GM19239 (cell line): Measurements from ENCODE around the gene ATXN2.
A peak's percentile ranks its signal among the peaks of the same experiment; 100 is the strongest.
"Not testable (repeated sequence)": the region's sequence is repeated elsewhere in the genome, so short reads cannot be mapped to it uniquely, and the experiment has no call there.

Experiments used
- DNase-seq: peaks from one replicate; pipeline ENCODE4 v3.0.0; 2011; ENCODE audit warnings: low spot score; ENCODE audit not compliant: insufficient read length
- FAIRE-seq: peaks from 2 replicates; lab custom pipeline; 2011; peaks lifted over from hg19 to GRCh38; lab: Jason Lieb, UNC

ATXN2 gene

GRCh38 chr12:111409403-111409779 lies 189.7 kb downstream of the ATXN2 start:
- FAIRE-seq = no peak

GRCh38 chr12:111408686-111409402 lies 190.3 kb downstream of the ATXN2 start:
- FAIRE-seq (no peak), DNase-seq (no peak)

More at GRCh38 chr12:111409403-111409779, 189.7 kb downstream of the ATXN2 start:
- DNase-seq = no peak

GRCh38 chr12:111408116-111408440 lies 191.0 kb downstream of the ATXN2 start:
- FAIRE-seq = no peak
- no peak for DNase-seq

DNA sequence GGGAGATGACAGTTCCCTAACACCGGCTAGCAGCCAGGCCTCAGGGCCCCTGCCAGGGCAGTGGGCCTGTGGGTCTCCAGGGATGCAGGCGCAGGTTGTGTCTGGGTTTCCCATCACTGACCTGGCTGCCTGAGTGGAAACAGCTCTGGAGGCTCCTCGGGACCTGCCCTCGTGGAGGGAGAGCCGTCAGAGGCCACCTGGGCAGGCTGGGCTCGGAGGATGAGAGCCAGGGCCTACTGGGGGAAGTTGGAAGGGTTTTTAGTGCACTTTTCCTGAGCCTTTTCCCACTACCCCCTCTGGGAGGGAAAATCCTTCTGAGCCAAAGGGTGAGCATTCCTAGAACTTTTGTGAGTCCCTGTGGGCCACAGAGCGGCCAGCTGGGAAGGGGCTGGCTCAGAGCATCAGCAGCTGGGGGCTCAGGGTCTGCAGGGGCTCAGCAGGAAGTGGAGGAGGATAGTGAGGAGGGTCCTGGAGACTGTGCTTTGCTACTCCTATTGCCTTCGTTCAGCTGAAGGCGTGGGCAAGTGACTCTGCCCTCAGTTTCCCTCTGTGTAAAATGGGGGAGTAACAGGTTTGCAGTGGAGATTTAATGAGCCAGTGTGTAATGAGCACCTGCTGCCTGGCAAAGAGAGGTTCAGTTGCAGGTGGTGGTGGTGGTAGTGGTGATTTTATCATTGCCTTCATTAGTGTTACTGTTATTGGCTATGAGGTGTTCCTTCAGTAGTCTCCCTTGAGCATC lies 191.6 kb downstream of the ATXN2 start:
- DNase-seq = no peak

GRCh38 chr12:111406474-111407376 lies 192.4 kb downstream of the ATXN2 start:
- DNase-seq (no peak), FAIRE-seq (peak; percentile 45)

More for the DNA sequence above, 191.6 kb downstream of the ATXN2 start:
- no peak for FAIRE-seq

GRCh38 chr12:111405859-111406473 lies 193.1 kb downstream of the ATXN2 start, which contains the start of gene SH2B3:
Gene SH2B3 (plus strand): TSS chr12:111405923. CDS start chr12:111418146, 12,223 bp downstream.
- no peak for DNase-seq
- no peak for FAIRE-seq

DNA sequence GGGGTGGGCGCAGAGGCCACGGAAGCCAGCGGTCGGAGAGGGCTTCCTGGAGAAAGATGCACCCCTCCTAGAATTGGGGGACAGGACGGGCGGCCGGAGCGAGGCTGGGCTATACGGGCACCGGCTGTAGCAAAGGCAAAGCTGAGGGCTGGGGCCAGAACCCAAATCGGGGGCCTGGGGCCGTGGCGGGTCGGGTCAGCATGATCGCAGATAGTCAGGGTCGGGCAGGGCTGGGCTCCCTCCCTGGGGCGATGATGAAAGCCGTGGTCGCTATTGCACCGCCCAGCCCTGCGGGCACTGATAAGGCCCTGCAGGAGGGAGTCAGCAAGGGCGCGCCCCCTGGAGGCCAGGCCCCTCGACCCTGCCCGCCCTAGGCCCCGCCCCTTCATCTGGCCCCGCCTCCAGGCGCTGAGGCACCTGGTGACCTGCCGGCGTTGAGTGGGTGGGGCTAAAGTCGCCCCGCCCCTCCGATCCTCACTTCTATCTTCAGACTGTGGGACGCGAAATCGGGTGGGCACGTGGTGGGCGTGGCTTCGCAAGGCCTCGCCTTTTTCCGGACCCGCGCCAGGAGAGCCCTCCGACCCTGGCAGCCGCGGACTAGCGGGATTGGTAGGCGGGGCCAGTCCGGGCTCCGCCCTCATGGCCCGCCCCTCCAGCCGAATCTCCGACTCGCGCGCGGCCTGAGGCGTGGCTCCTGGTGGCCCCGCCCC lies 193.8 kb downstream of the ATXN2 start:
- FAIRE-seq = peak; percentile 88
- peak; percentile 82 for DNase-seq

DNA sequence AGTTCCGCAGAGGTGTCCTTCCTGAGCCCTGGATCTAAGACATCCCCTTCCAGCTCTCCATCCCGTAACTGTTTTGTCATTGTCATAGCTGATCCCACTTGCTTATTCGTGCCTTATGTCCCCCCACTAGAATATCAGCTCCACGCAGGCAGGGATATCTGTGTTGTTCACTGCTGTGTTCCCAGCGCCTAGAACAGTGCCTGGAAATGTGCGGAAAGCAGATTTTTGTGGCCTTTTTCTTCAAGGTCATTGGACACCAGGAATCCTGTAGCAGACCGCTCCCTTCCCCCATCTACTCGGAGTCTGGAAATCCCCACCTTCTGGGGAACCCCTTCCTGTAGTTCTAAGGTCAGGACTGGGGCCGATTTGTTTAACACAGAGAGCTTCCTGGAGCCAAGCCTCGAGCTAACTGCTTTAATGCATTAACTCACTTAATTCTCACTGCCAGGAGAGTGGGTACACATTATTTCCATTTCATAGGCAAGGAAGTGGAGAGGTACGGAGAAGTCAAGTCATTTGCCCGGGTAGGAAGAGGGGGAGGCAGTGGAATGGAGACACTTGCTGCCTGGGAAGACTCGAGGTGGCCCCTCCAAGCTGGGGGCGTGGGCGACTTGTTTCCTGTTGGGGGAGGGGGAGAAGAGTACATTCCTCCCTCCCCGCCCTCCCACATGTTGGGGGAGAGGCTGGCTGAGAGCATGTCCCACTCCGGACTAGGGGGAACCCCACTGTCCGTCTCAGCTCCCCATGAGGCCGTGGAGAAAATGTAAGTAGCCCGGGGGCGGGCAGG lies 194.6 kb downstream of the ATXN2 start:
- DNase-seq (no peak), FAIRE-seq (peak; percentile 83)

DNA sequence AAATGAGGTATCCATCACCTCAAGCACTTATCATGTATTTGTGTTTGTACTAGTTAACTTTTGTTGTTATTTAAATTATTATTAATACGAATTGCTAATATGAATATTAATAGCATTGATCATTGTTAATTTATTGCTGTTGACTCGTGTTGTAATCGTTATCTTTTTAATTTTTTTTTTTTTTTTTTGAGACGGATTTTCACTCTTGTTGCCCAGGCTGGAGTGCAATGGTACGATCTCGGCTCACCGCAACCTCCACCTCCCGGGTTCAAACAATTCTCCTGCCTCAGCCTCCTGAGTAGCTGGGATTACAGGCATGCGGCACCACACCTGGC lies 196.7 kb downstream of the ATXN2 start:
- not testable (repeated sequence) for FAIRE-seq, DNase-seq
